ENCODE measurements around the gene RPS2. TPM values are rescaled to one million over a fixed set of nuclear protein-coding genes. Genes with fewer than 3 reads are reported as not detected.

RPS2 gene
- total RNA-seq, 1 experiment from 2014 or later: 4,395 TPM

DNA sequence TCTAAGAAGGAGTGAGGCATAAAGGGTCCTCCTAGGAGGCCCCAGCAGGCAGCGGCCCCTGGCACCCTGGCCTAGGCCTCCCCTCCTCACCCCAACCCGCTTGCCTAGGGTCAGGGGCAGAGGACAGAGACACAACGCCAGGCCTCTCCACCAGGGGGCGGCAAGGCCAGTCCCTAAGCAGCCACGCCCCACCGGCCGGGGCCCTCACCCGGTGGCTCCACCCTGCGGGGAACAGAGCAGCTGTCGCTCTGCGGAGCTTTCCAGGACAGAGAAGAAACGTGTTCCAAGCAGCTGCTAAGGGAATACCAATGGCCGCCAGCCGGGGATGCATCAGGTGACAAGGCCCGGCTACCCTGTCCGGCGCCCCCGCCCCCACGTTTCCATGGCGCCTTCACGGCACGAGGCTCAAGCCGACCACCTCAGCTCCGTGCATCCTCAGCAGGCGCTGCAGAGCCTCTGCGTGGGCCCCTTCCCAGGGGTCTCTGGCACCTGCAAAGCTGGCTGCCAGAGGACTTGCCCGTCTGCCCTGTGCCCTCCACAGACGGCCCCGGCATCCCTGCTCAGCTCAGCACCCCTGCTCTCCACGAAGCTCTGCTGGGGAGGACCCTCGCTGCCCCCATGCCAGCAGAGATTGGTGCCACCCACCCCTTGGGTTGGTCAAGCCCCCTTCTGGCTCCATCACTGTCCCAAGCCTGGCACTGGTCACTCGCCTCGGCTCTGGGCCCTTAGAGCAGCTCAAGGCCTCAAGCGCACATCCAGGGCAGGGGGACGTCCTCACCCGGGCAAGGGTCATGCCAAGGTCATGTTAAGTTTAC lies 39.4 kb upstream of the RPS2 start:
- ATAC-seq: peak; percentile 94
- CTCF ChIA-PET: interaction anchor here (0.6 to 3.9 kb wide), 68 partner anchors 11 to 949 kb away, joined by 3 to 82 read pairs (median 6); partner anchors contain the start of genes CASKIN1, CEMP1, GFER and MSRB1
- no peaks in the 10 kb centered on the region for H3K9me3 Mint-ChIP-seq
- H3K4me1 Mint-ChIP-seq: peaks cover 35% of the 10 kb centered on the region
- H3K27ac Mint-ChIP-seq: no peak overlapping the region
- POLR2A ChIA-PET: interaction anchor here (0.6 to 3.0 kb wide), 6 partner anchors 12 to 147 kb away, joined by 3 to 13 read pairs (median 5); partner anchors contain the start of genes NTHL1, RPS2 and TSC2
- peak overlapping the region; percentile 27; the same call in 1 of the 2 replicates for H3K4me3 Mint-ChIP-seq
- peaks cover 19% of the 10 kb centered on the region for H3K36me3 Mint-ChIP-seq
- peak; percentile 99 for DNase-seq (ENCODE audit: low spot score)
- no peaks in the 10 kb centered on the region for H3K27me3 Mint-ChIP-seq (ENCODE audit: low read depth)
- TF ChIP-seq, protein P1, sequence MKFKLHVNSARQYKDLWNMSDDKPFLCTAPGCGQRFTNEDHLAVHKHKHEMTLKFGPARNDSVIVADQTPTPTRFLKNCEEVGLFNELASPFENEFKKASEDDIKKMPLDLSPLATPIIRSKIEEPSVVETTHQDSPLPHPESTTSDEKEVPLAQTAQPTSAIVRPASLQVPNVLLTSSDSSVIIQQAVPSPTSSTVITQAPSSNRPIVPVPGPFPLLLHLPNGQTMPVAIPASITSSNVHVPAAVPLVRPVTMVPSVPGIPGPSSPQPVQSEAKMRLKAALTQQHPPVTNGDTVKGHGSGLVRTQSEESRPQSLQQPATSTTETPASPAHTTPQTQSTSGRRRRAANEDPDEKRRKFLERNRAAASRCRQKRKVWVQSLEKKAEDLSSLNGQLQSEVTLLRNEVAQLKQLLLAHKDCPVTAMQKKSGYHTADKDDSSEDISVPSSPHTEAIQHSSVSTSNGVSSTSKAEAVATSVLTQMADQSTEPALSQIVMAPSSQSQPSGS (CRISPR knock-in tag; IDR thresholded peaks at IDR 0.05; ENCODE audit: borderline replicate concordance, low read depth): no peak
- TF ChIP-seq, protein P2, sequence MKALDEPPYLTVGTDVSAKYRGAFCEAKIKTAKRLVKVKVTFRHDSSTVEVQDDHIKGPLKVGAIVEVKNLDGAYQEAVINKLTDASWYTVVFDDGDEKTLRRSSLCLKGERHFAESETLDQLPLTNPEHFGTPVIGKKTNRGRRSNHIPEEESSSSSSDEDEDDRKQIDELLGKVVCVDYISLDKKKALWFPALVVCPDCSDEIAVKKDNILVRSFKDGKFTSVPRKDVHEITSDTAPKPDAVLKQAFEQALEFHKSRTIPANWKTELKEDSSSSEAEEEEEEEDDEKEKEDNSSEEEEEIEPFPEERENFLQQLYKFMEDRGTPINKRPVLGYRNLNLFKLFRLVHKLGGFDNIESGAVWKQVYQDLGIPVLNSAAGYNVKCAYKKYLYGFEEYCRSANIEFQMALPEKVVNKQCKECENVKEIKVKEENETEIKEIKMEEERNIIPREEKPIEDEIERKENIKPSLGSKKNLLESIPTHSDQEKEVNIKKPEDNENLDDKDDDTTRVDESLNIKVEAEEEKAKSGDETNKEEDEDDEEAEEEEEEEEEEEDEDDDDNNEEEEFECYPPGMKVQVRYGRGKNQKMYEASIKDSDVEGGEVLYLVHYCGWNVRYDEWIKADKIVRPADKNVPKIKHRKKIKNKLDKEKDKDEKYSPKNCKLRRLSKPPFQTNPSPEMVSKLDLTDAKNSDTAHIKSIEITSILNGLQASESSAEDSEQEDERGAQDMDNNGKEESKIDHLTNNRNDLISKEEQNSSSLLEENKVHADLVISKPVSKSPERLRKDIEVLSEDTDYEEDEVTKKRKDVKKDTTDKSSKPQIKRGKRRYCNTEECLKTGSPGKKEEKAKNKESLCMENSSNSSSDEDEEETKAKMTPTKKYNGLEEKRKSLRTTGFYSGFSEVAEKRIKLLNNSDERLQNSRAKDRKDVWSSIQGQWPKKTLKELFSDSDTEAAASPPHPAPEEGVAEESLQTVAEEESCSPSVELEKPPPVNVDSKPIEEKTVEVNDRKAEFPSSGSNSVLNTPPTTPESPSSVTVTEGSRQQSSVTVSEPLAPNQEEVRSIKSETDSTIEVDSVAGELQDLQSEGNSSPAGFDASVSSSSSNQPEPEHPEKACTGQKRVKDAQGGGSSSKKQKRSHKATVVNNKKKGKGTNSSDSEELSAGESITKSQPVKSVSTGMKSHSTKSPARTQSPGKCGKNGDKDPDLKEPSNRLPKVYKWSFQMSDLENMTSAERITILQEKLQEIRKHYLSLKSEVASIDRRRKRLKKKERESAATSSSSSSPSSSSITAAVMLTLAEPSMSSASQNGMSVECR (CRISPR knock-in tag; IDR thresholded peaks at IDR 0.05; ENCODE audit: borderline replicate concordance): no peak
- TF ChIP-seq NR2C2 (CRISPR knock-in tag; IDR thresholded peaks at IDR 0.05) (no peak), SMAD4 (CRISPR knock-in tag; IDR thresholded peaks at IDR 0.05) (no peak), KAT7 (CRISPR knock-in tag; IDR thresholded peaks at IDR 0.05; ENCODE audit: borderline replicate concordance) (no peak), ZNF263 (CRISPR knock-in tag; IDR thresholded peaks at IDR 0.05; ENCODE audit: low read depth) (no peak), TP53 (CRISPR knock-in tag; IDR thresholded peaks at IDR 0.05) (no peak), ZNF219 (CRISPR knock-in tag; IDR thresholded peaks at IDR 0.05; ENCODE audit: borderline replicate concordance) (no peak), ZNF396 (CRISPR knock-in tag; IDR thresholded peaks at IDR 0.05; ENCODE audit: borderline replicate concordance) (no peak), MYBL2 (CRISPR knock-in tag; IDR thresholded peaks at IDR 0.05) (no peak), NFATC4 (CRISPR knock-in tag; IDR thresholded peaks at IDR 0.05) (no peak), FOXJ3 (CRISPR knock-in tag; IDR thresholded peaks at IDR 0.05; ENCODE audit: borderline replicate concordance) (no peak), IRF2 (CRISPR knock-in tag; IDR thresholded peaks at IDR 0.05; ENCODE audit: borderline replicate concordance, low read depth) (no peak), FOXP1 (CRISPR knock-in tag; IDR thresholded peaks at IDR 0.05; ENCODE audit: borderline replicate concordance) (no peak; the same call in 1 of the 2 replicates), ZNF138 (CRISPR knock-in tag; conservative IDR thresholded peaks at IDR 0.05) (no peak)
- TF ChIP-seq, protein P3, sequence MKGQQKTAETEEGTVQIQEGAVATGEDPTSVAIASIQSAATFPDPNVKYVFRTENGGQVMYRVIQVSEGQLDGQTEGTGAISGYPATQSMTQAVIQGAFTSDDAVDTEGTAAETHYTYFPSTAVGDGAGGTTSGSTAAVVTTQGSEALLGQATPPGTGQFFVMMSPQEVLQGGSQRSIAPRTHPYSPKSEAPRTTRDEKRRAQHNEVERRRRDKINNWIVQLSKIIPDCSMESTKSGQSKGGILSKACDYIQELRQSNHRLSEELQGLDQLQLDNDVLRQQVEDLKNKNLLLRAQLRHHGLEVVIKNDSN (CRISPR knock-in tag; IDR thresholded peaks at IDR 0.05): peak; percentile 78
- TF ChIP-seq, protein P4, sequence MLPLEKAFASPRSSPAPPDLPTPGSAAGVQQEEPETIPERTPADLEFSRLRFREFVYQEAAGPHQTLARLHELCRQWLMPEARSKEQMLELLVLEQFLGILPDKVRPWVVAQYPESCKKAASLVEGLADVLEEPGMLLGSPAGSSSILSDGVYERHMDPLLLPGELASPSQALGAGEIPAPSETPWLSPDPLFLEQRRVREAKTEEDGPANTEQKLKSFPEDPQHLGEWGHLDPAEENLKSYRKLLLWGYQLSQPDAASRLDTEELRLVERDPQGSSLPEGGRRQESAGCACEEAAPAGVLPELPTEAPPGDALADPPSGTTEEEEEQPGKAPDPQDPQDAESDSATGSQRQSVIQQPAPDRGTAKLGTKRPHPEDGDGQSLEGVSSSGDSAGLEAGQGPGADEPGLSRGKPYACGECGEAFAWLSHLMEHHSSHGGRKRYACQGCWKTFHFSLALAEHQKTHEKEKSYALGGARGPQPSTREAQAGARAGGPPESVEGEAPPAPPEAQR (CRISPR knock-in tag; IDR thresholded peaks at IDR 0.05): no peak
- TF ChIP-seq, protein P5, sequence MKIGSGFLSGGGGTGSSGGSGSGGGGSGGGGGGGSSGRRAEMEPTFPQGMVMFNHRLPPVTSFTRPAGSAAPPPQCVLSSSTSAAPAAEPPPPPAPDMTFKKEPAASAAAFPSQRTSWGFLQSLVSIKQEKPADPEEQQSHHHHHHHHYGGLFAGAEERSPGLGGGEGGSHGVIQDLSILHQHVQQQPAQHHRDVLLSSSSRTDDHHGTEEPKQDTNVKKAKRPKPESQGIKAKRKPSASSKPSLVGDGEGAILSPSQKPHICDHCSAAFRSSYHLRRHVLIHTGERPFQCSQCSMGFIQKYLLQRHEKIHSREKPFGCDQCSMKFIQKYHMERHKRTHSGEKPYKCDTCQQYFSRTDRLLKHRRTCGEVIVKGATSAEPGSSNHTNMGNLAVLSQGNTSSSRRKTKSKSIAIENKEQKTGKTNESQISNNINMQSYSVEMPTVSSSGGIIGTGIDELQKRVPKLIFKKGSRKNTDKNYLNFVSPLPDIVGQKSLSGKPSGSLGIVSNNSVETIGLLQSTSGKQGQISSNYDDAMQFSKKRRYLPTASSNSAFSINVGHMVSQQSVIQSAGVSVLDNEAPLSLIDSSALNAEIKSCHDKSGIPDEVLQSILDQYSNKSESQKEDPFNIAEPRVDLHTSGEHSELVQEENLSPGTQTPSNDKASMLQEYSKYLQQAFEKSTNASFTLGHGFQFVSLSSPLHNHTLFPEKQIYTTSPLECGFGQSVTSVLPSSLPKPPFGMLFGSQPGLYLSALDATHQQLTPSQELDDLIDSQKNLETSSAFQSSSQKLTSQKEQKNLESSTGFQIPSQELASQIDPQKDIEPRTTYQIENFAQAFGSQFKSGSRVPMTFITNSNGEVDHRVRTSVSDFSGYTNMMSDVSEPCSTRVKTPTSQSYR (CRISPR knock-in tag; IDR thresholded peaks at IDR 0.05): no peak
- TF ChIP-seq, protein P6, sequence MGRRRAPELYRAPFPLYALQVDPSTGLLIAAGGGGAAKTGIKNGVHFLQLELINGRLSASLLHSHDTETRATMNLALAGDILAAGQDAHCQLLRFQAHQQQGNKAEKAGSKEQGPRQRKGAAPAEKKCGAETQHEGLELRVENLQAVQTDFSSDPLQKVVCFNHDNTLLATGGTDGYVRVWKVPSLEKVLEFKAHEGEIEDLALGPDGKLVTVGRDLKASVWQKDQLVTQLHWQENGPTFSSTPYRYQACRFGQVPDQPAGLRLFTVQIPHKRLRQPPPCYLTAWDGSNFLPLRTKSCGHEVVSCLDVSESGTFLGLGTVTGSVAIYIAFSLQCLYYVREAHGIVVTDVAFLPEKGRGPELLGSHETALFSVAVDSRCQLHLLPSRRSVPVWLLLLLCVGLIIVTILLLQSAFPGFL (CRISPR knock-in tag; IDR thresholded peaks at IDR 0.05; ENCODE audit: borderline replicate concordance): no peak
- TF ChIP-seq, protein P7, sequence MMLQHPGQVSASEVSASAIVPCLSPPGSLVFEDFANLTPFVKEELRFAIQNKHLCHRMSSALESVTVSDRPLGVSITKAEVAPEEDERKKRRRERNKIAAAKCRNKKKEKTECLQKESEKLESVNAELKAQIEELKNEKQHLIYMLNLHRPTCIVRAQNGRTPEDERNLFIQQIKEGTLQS (CRISPR knock-in tag; conservative IDR thresholded peaks at IDR 0.05): no peak
- TF ChIP-seq, protein P8, sequence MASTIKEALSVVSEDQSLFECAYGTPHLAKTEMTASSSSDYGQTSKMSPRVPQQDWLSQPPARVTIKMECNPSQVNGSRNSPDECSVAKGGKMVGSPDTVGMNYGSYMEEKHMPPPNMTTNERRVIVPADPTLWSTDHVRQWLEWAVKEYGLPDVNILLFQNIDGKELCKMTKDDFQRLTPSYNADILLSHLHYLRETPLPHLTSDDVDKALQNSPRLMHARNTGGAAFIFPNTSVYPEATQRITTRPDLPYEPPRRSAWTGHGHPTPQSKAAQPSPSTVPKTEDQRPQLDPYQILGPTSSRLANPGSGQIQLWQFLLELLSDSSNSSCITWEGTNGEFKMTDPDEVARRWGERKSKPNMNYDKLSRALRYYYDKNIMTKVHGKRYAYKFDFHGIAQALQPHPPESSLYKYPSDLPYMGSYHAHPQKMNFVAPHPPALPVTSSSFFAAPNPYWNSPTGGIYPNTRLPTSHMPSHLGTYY (CRISPR knock-in tag; IDR thresholded peaks at IDR 0.05): no peak
- TF ChIP-seq, protein P9, sequence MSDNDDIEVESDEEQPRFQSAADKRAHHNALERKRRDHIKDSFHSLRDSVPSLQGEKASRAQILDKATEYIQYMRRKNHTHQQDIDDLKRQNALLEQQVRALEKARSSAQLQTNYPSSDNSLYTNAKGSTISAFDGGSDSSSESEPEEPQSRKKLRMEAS (CRISPR knock-in tag; IDR thresholded peaks at IDR 0.05): peak; percentile 79; the same call in 1 of the 2 replicates
